Renal cortical epithelial cell (primary cell): ENCODE results near the gene KIF19. TPM values are rescaled to one million over a fixed set of nuclear protein-coding genes. Genes with fewer than 3 reads are reported as not detected.

Experiments
- DNase-seq: peaks from one replicate; pipeline ENCODE4 v3.0.0-alpha.2; 2011; ENCODE audit warnings: low read depth
- total RNA-seq: library from RNA; depleted of rRNA; stranded (reverse); fragments of >200 nt; gene quantifications from 2 replicates; pipeline ENCODE4 v1.2.3, GENCODE V29; 2014

Gene KIF19
- total RNA-seq, 1 donor from 2014 or later, result not detected

GRCh38 chr17:74340470-74341023 is 14.5 kb downstream of the KIF19 start:
- DNase-seq, result no peak

- no peak for DNase-seq
Observed at GRCh38 chr17:74342224-74342623, 16.2 kb downstream of the KIF19 start.

- no peak for DNase-seq
Observed at GRCh38 chr17:74343121-74343520, 17.1 kb downstream of the KIF19 start.

- no peak for DNase-seq
Observed at GRCh38 chr17:74343526-74344284, 17.7 kb downstream of the KIF19 start.

- no peak for DNase-seq
Observed at GRCh38 chr17:74344658-74345057, 18.6 kb downstream of the KIF19 start.

- no peak for DNase-seq
Observed at GRCh38 chr17:74345433-74346241, 19.6 kb downstream of the KIF19 start.

- no peak for DNase-seq
Observed at GRCh38 chr17:74347646-74348045, 21.6 kb downstream of the KIF19 start.

- DNase-seq, result no peak
Observed at GRCh38 chr17:74349120-74349519, 23.1 kb downstream of the KIF19 start.

- no peak for DNase-seq
Observed at GRCh38 chr17:74350486-74350885, 24.5 kb downstream of the KIF19 start.

- no peak for DNase-seq
Observed at GRCh38 chr17:74351552-74352210, 25.7 kb downstream of the KIF19 start.

GRCh38 chr17:74353446-74354060 is 27.5 kb downstream of the KIF19 start:
- DNase-seq, result no peak

GRCh38 chr17:74354123-74354522 is 28.1 kb downstream of the KIF19 start:
- DNase-seq, result no peak

- no peak for DNase-seq
Observed at GRCh38 chr17:74354561-74354960, 28.5 kb downstream of the KIF19 start.

GRCh38 chr17:74355065-74355464 is 29.0 kb downstream of the KIF19 start:
- DNase-seq, result no peak

- DNase-seq, result no peak
Observed at GRCh38 chr17:74356646-74357465, 30.8 kb downstream of the KIF19 start.

- no peak for DNase-seq
Observed at GRCh38 chr17:74357466-74357809, 31.4 kb downstream of the KIF19 start.

- DNase-seq, result no peak
Observed at GRCh38 chr17:74358697-74359096, 32.7 kb downstream of the KIF19 start.

- DNase-seq, result no peak
Observed at GRCh38 chr17:74359916-74360315, 33.9 kb downstream of the KIF19 start.

- no peak for DNase-seq
Observed at GRCh38 chr17:74360899-74361229, 34.8 kb downstream of the KIF19 start.

GRCh38 chr17:74361230-74362068 is 35.4 kb downstream of the KIF19 start, which contains the start of gene BTBD17:
BTBD17 (minus strand) TSS chr17:74361868; CDS start chr17:74361819, 49 bp downstream.
- no peak for DNase-seq
